ENCODE data around the gene PPP1R10.

DNA sequence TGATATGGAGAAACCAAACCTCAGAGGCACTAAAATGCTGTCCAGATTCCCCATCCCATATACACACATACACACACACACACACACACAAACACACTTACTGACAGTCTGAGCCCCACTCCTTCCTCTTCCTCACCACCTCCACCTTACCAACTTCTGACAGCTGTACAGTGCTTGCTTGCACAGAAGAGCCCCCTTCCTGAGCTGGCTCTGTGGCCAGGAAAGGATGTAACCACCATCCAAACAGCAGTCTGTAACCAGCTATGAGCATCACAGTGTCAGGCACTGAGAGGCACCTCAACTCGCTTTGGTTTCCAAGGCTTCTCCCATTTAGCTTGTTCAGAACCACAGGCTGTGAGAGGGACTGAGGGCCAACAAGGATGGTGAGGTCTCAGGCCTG lies 24.0 kb upstream of the PPP1R10 start:
- no peak for TF ChIP-seq EZH2 (IDR thresholded peaks at IDR 0.05; ENCODE audit: insufficient read depth, poor library complexity, severe bottlenecking)
- TF ChIP-seq EZH2phosphoT487 (IDR thresholded peaks at IDR 0.05; ENCODE audit: insufficient read depth, low read depth), result no peak
